Renal cortex interstitium (tissue), 11 donors: Measurements from ENCODE around the gene FRAS1. TPM values are rescaled to one million over a fixed set of nuclear protein-coding genes. Genes with fewer than 3 reads are reported as not detected.

ENCODE experiments used
- DNase-seq, 11 donors: peaks; one replicate each; pipeline ENCODE4 v3.0.0-alpha.2; 2013; ENCODE audit warnings: low read depth in 9 of 11, low spot score in 4 of 11; ENCODE audit errors: extremely low read depth in 1 of 11
- polyA plus RNA-seq, 3 donors: library from polyadenylated mRNA; unstranded; fragments of 120-200 nt; gene quantifications; one replicate each; pipeline ENCODE4 v1.2.1, GENCODE V29; 2013; ENCODE audit not compliant: insufficient read length in 3 of 3

The FRAS1 gene
- polyA plus RNA-seq, 3 donors, result 79.1 to 92.9 (median 84.9) TPM

DNA sequence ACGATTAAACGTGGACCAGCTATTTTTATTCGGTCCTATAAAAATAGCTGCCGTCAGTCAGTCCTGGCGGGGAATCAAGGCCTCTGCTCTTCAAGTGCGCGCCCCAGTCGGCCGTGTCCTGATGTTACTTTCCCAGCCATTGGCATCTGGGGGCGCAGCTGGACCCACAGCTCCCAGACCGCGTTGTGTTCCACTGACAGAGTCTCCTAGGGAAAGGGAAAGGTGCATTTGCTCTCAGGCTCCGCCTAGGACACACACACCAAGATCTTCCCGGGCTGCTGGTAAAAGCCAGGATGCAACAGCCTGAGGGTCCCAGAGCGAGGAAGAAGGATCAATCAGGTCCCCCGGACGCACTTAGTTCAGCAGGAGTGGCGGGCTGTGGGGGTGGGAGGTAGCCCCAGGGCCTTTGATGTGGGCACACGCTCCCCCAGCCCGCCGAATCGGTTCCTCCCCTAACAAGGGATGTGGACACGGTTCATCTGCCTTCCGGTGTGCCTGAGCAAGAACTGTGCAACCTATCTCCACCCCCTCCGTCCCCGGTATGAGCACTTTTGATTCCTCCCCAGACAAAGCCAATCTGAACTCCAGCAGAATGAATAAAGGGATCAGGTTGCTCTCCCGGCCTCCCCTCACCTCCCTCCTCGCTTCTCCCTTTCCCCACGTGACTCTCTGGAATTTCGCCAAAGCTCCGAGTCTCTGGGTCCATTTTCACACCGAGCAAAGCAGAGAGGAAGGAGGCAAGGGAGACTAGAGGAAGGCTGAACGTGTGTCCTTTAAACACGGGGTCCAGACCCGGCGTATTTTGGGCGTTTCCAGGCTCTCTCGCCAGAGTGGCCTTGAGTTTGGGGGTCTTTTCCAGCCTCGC is 626 bp upstream of the FRAS1 start:
- DNase-seq, result peak; percentile 83 to 98 (median 91)

DNA sequence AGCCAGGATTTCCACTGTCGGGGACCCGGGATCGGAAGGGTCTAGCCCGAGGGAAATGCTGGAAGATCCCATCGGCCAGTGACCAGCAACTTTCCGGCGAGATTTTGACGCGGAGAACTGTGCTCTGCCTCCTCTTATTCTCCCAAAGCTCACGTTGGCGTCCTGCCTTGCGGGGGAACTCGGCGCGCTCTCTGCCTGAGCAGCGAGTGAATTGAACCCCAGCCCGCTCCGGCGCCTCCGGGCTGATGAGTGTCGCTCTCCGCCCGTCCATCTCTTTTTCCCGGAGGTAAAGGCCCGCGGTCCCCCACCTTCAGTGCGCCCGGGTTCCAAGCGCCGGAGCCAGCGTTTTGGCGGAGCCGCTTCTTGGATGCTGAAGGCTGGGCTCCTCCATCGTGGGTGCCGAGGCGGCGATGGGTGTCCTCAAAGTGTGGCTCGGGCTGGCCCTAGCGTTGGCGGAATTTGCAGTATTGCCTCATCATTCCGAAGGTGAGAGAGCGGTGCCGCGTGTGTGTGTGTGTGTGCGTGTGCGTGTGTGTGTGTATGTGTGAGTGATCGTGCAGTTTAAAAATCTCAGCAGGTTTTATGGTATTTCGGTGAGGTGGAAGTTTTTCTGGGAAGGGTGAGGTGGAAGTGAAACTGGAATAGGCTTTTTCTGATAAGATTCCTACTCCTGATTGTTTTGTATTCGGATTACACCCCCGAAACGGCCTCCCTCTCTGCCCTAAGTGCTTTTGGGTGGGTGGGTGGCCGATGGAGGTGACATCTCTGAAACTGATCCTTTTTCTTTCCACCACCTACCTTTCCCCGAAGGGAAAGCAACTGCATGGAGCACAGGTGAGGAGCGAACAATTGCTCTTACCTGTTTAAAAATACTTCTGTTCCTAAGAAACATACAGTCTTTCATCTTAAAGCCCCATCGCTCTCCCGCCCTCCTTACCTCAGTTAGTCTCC is 752 bp downstream of the FRAS1 start:
- peak in 8 of 11 donors; percentile 26 to 48 (median 38) for DNase-seq

DNA sequence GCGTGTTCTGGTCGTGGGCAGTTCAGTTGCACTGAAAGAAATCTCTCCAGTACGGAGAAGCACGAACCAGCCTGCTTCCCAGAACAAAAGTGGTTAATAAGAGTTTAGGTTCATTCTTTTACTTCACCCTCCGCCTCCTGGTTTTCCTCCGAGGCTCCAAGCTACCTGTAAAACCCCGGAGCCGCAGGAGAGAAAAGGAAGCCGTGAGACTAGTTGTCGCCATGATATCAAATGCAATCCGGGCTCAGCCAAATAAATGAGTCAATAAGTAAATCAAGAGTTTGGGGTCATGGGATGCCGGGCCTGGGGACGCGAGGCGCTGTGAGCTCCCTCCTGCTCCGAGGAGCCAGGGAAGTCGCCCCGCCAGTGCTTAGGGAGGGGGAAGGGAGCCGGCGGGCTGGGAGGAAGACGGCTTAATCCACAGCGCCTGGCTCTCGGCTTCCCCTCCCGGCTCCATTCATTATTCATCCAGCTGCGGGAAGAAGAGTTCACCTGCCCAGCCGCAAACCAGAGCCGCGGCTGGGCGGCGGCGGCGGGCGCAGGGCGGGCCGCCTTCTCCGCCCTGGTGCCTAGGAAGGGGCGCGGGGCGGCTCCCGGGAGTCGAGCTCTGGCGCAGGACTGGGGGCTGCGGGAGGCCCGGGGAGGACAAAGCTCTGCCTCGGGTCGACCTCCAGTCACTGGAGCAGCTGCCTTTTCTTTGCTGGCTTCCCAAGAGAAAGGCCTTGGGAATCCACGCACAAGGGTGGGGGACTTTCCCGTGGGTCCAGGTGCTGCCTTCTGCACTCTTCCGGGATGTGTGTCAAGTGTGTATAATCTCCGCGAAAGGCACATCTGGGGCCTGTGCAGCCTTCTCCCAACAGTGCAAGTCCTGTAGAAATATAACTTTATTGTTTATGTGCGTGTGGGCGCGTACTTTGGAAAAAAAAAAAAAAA is 1.7 kb downstream of the FRAS1 start:
- peak in 7 of 11 donors; percentile 27 to 42 (median 33) for DNase-seq

DNA sequence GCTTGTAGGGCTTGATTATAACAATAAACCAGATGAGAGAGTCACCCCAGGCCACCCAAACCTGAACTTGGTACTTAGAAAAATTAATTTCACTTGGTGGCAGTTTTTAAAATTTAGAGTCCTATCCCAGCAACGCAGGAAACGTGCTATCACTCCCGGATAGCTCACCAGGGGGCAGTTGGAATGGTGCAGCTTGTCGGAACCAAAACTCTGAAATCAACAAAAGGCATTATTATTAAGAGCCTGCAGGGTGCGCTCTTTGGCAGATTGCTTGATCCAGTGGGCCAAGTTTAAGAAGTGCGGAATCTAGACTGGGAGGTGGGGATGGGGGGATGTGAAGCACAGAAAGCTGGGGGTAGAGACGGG is 2.4 kb downstream of the FRAS1 start:
- DNase-seq, result peak; percentile 64 to 91 (median 83)

DNA sequence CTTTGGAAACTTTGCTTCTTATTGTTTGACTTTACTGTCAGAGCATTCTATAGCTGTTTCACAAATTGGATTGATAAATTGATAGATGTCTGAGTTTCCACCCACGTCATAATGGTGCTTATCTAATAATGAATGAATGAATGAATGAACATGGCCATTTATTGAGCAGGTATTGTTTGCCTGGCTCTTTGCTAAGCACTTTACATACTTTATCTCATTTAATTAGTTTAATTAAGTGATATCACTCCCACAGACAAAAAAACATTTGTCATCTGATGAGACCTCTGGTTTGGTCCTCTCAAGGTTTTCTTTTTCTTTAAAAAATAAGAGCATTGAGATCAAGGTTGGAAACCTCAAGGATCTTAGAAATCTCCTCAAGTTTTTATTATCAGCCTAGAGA is 2.8 kb downstream of the FRAS1 start:
- no peak for DNase-seq

DNA sequence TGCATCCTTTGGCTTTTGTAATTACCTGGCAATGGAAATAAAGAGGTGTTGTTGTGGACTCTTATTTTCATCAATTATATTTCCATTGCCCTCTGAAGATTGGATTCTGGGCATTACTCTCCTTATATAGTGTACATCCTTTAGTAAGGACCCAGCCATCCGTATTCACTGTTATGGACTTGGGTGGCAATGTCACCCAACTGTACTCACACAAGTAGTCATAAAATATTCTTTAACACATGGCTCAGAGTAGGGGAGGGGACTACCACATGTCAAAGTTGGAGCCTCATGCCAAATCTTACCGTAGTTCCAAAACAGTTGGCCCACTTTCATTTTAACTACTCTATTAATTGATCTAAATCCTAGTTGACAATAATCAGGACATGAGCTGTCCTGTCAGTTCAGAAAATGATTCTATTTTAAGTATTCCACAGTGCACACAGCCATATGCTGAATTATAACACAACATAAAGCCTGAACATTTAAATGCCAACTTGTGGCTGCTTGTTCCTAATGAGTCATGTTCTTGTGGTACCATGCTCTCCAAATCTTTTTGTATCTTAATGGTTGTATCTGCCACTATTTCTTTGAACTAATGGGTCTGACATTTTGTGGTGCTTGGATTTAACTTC is 4.9 kb downstream of the FRAS1 start:
- DNase-seq, result no peak

DNA sequence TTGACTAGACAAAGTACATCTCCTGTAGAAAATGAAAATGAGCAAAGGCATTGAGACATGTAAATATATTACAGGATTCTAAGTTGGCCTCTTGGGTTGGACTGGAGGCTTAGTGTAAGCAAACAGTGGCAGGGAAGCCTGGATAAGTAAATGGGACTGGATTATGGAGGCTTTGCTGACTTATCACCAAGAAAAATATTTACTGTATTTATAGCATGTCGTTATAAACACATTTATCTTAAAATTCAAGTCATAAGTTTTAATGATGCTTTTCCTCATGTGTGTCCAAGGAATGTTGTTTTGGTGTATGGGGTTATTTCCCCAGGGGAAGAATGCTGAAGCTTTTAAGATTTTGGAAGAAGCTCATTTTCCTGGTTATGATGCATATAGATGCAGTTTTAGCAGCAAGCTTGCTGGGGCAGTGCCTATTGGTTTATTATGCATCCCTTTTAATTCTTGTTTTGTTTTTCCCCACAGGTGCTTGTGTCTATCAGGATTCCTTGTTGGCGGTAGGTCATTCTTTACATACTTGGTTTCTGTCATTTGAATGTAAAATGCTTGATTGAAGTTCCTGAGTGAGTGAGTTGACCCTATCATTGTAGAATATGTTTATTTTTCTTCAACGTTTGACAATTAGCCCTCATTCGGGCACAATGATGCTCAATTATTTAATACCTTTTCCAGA is 8.5 kb downstream of the FRAS1 start:
- peak in 6 of 11 donors; percentile 20 to 59 (median 44) for DNase-seq

DNA sequence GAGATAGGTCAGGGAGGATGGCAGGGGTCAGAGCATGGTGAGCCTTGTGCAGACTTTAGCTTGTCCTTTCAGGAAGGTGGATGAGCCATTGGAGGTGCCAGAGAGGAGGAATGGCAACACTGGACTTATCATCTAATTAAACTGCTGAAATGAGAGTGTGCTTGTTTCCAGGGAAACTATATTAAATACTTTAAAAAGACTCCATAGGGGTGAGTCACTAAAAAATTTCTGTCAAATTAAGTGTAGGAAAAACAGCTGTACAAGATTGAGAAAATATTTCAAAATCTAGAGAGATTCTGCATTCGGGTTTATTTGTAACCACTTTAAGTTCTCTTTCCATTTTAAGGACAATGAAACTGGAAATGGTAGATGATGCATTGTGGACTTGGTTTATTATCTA is 11.4 kb downstream of the FRAS1 start:
- no peak for DNase-seq

DNA sequence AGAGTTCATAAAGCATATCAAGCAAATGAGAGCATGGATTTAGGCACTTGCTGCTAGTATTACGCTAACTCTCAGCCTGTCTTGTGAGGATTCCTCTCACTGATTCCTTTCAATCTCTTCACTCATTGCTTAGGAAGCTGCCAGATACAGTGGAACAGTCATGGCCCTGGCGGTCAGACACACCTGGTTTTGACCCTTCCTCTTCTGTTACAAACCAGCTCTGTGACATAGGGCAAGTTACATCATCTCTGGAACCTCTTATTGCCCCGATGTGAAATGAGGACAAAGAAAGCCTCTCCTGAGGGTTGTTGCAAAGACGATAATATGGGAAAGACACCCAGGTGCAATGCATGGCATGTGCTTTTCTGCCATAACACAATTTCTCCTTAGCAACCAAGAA is 12.2 kb downstream of the FRAS1 start:
- DNase-seq, result no peak

DNA sequence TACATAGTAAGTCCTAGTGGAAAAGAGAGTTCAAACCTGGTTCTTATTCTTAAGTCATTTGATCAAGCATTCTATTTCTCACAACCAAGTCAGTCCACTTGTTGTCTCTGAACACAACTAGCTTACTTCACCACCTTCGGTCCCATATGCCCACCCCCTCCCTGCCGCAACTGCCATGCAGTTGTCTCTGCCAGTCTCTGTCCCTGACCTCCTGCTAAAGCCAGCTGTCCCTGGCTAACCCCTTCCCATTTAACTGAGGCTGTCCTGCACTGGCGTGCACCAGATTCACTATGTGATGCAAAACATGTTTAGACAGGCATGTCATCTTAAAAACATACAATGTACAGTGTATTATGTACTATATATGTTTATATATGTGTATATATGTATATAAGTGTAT is 12.7 kb downstream of the FRAS1 start:
- no peak for DNase-seq

DNA sequence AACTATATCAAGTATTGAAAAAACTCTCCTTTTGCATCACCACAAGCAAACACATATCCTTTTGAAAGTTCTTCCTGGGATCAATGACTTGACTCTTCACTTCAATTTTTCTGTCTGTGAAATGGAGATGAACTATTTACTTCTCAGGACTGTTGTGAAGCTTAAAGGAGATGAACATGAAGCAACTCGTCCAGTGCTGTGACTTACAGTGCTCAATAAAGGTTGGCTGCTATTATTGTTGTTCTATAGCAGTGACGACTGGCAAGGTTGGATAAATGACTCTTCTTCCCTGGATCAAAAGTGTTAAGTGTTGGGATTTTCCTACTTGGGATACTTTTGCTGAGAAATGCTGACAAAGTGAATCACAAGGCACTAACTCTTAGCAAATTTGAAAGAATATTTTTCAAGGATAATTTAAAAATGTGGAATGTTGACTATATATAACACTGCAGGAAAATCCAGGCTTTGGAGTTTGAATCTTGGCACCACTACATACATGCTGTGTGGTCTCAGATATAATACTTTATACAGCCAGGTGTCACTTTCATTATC is 13.7 kb downstream of the FRAS1 start:
- no peak for DNase-seq

DNA sequence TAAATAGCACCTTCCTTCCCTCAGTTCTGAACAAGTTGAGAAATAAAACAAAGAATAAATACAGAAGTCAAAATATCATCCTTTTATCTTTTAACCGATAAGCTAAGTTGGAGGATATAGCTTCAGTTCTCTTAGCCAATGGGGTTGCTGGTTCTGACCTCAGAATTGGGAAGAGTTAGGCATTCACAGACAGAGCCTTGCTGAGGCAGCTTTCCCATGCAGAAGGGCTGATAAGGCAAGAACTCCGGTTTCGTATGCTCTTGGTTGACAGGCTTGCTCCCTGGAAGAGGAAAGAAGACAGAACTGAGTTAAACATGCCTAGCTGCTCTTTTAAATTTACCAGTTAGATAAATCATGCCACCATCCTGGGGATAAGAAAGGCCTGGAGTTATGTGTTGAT is 17.6 kb downstream of the FRAS1 start:
- no peak for DNase-seq

DNA sequence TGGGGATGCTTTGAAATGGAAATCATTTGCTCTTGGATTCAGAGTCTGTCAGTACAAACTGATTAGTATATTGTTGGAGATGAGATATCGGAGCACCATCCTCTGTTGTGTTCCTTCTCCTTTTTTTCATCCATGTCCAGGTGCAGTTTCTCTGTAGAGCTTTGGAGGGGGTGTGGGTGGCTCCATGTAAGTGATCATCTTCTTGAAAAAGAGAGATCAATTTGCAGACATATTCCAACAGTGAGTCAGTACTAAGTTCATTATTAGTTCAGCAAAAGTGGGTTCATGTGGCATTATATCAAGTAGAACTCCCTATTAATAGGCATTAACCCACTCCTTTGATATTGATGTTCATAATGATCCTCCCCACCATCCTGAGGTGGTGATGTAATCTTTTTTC is 18.9 kb downstream of the FRAS1 start:
- no peak for DNase-seq

DNA sequence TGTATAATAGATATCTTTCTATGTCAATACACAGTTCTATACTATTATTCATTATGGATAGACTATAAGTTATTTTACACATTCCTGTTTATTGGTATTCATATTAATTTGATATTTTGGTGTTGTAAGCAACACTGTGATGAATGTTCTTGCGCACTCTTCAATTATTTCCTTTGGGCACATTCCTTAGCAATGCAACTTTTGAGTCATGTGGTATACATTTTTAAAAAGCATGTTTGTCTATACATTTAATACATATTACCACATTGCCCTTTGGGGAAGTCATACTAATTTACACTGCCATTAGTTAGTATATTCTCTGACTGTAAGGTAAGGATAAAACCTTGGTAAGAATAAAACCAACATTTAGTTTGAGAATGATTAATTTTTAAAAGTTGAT is 21.0 kb downstream of the FRAS1 start:
- DNase-seq, result no peak

DNA sequence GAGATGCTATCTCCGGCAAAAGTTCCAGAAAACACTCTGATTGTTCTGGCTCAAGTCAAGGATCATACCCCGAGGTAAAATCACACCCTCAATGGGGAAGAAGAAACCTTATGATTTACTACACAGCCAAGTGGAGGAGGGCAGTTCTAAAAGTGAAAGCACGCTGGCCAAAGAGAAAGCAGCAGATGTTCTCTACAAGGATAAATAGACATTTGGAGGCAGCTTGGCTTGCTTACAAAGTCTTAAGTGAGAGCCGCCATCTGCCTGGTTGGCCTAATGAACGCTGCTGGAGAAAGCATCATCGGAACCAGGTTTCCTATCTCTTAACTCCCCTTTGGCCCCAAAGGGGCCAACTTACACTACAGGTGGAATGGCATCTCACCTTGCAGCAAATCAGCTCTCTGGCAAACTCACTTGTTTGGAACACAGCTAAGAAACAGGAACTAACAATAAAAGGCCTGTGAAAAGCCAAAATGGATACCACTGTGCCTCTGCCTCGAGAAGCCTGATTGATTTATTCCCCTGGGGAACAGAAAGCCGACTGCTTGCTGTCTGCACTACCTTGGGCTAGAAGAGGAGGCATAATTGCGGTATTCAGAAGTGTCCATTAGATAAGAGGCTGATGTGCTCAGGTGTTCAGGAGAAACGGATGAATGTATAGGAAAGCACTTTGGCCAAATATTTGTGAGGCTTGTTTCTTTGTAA is 22.8 kb downstream of the FRAS1 start:
- DNase-seq, result peak in 2 of 11 donors; percentile 12 to 18

DNA sequence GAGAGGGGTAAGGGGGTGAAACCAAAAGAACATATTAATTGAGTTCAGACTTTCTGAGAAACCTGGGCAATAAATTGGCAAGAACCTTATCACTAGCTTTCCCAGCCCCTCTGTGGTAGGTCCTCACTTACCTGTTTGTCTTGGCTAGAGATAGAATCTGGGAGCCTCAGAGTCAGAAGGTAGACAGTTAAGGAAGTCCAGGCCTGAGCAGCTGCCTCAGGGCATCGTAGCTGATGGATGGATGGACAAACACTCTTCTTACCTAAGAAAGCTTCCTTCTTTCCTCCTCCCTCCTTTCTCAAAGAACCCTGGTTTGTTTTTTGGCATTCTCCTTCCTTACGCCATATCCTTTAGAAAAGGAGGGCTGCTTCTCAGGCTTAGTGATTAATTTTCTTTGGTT is 24.4 kb downstream of the FRAS1 start:
- DNase-seq, result no peak

DNA sequence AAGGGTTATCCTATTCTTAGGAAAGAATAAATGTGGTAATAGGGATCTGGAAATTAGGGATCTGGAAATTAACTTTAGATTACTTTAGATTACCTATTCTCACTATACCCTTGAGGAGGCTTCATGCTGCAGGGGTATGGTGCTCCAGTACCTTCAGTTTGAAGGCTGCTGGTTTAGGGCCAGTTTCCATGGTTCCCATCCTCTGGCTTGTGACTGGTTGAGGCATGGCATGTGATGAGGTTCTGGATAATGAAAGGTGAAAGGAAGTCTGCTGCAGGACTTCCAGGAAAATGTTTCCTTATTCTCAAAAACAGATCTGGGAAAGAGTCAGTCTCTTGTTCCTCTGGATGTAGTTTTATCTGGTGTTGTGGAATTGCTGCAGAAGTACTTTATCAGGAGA is 25.9 kb downstream of the FRAS1 start:
- DNase-seq, result no peak
